ENCODE results near the gene DTX1. TPM values are rescaled to one million over a fixed set of nuclear protein-coding genes. Genes with fewer than 3 reads are reported as not detected.

The DTX1 gene
- total RNA-seq, 1 donor = not detected

GRCh38 chr12:113119980-113120669, 63.6 kb downstream of the DTX1 start:
- DNase-seq (ENCODE audit: low read depth) = no peak
- TF ChIP-seq CTCF (IDR thresholded peaks at IDR 0.05; ENCODE audit: insufficient read depth, low read length) = no peak
- no peak overlapping the region for H3K4me3 ChIP-seq (ENCODE audit: low read depth, low read length)

- no peak for TF ChIP-seq CTCF (IDR thresholded peaks at IDR 0.05; ENCODE audit: insufficient read depth, low read length)
- H3K4me3 ChIP-seq (ENCODE audit: low read depth, low read length) = no peak overlapping the region
- DNase-seq (ENCODE audit: low read depth) = no peak
These were observed 64.3 kb downstream of the DTX1 start for GRCh38 chr12:113120670-113121370.

- no peak for DNase-seq (ENCODE audit: low read depth)
- no peak overlapping the region for H3K4me3 ChIP-seq (ENCODE audit: low read depth, low read length)
- TF ChIP-seq CTCF (IDR thresholded peaks at IDR 0.05; ENCODE audit: insufficient read depth, low read length) = no peak
These were observed 71.3 kb downstream of the DTX1 start for GRCh38 chr12:113127791-113128199.

GRCh38 chr12:113128802-113129663, 72.5 kb downstream of the DTX1 start:
- DNase-seq (ENCODE audit: low read depth) = no peak
- H3K4me3 ChIP-seq (ENCODE audit: low read depth, low read length) = no peak overlapping the region
- no peak for TF ChIP-seq CTCF (IDR thresholded peaks at IDR 0.05; ENCODE audit: insufficient read depth, low read length)

- no peak overlapping the region for H3K4me3 ChIP-seq (ENCODE audit: low read depth, low read length)
- no peak for TF ChIP-seq CTCF (IDR thresholded peaks at IDR 0.05; ENCODE audit: insufficient read depth, low read length)
- DNase-seq (ENCODE audit: low read depth) = no peak
These were observed 73.3 kb downstream of the DTX1 start for GRCh38 chr12:113129664-113130456.
